WTC11 (cell line): Measurements from ENCODE around the gene VIPR2. TPM values are rescaled to one million over a fixed set of nuclear protein-coding genes. Genes with fewer than 3 reads are reported as not detected.

ENCODE experiments used
- ATAC-seq: fragments of 200-7000 bp; cut with Tn5 transposase; 2 replicates; pipeline ENCODE4 v1.10.0; 2021; ENCODE audit warnings: mild to moderate bottlenecking, moderate library complexity
- CTCF ChIA-PET: fragments of 300-600 bp; sonication (Branson Sonifier 250); formaldehyde crosslinking; loops from one replicate; lab custom pipeline; 2021; ENCODE audit warnings: antibody characterized with exemption; lab: Charles Lee
- POLR2A ChIA-PET: fragments of 350-600 bp; sonication (Branson Sonifier 250); formaldehyde crosslinking; loops from one replicate; lab custom pipeline; 2021; ENCODE audit warnings: antibody characterized with exemption; lab: Charles Lee
- DNase-seq: peaks from one replicate; pipeline ENCODE4 v3.0.0; 2021; ENCODE audit warnings: low spot score
- H3K27ac Mint-ChIP-seq: 2 replicates; pipeline ENCODE4 v1.8.0; 2021; ENCODE audit warnings: mixed read lengths
- H3K27me3 Mint-ChIP-seq: 2 replicates; pipeline ENCODE4 v1.8.0; 2021; ENCODE audit warnings: low read depth, mild to moderate bottlenecking, moderate library complexity, mixed read lengths
- H3K36me3 Mint-ChIP-seq: 2 replicates; pipeline ENCODE4 v1.8.0; 2021; ENCODE audit warnings: mixed read lengths
- H3K4me1 Mint-ChIP-seq: 2 replicates; pipeline ENCODE4 v1.8.0; 2022; ENCODE audit warnings: mixed read lengths
- H3K4me3 Mint-ChIP-seq: 2 replicates; pipeline ENCODE4 v1.8.0; 2021; ENCODE audit warnings: mild to moderate bottlenecking, moderate library complexity, mixed read lengths
- H3K9me3 Mint-ChIP-seq: 2 replicates; pipeline ENCODE4 v1.8.0; 2021; ENCODE audit warnings: mixed read lengths
- ATF1 ChIP-seq: sonication (generic); formaldehyde crosslinking; IDR thresholded peaks from 2 replicates; pipeline ENCODE4 v1.8.1; 2023; ENCODE audit warnings: mild to moderate bottlenecking, moderate library complexity, missing genetic modification reagents
- CREB1 ChIP-seq: sonication (generic); formaldehyde crosslinking; IDR thresholded peaks from 2 replicates; pipeline ENCODE4 v1.8.0; 2023; ENCODE audit warnings: mild to moderate bottlenecking, missing genetic modification reagents
- CREM ChIP-seq: sonication (generic); formaldehyde crosslinking; IDR thresholded peaks from 2 replicates; pipeline ENCODE4 v1.8.1; 2022; ENCODE audit warnings: mild to moderate bottlenecking, missing genetic modification reagents, moderate library complexity
- ESRRA ChIP-seq: sonication (generic); formaldehyde crosslinking; IDR thresholded peaks from 2 replicates; pipeline ENCODE4 v1.8.1; 2022; ENCODE audit warnings: mild to moderate bottlenecking, missing genetic modification reagents, borderline replicate concordance
- ETV6 ChIP-seq: sonication (generic); formaldehyde crosslinking; IDR thresholded peaks from 2 replicates; pipeline ENCODE4 v1.8.1; 2022; ENCODE audit warnings: mild to moderate bottlenecking, missing genetic modification reagents
- FOXK1 ChIP-seq: sonication (generic); formaldehyde crosslinking; IDR thresholded peaks from 2 replicates; pipeline ENCODE4 v1.8.0; 2022; ENCODE audit warnings: mild to moderate bottlenecking, moderate library complexity, missing genetic modification reagents
- GRHL2 ChIP-seq: fragments of 250-450 bp; sonication (Bioruptor Pico); IDR thresholded peaks from 2 replicates; pipeline ENCODE4 v1.8.0; 2022; ENCODE audit warnings: mild to moderate bottlenecking, moderate library complexity; ENCODE audit not compliant: insufficient replicate concordance, severe bottlenecking
- GTF2I ChIP-seq: fragments of 250-450 bp; sonication (Bioruptor Pico); conservative IDR thresholded peaks from 2 replicates; pipeline ENCODE4 v1.4.0; 2021; ENCODE audit warnings: mild to moderate bottlenecking
- IRF2 ChIP-seq: sonication (generic); formaldehyde crosslinking; IDR thresholded peaks from 2 replicates; pipeline ENCODE4 v1.8.0; 2022; ENCODE audit warnings: low read depth, missing genetic modification reagents, borderline replicate concordance
- JAZF1 ChIP-seq: fragments of 250-450 bp; sonication (Bioruptor Pico); IDR thresholded peaks from 2 replicates; pipeline ENCODE4 v1.9.0; 2021; ENCODE audit warnings: moderate library complexity, mild to moderate bottlenecking, inconsistent platforms
- KAT7 ChIP-seq: sonication (generic); formaldehyde crosslinking; IDR thresholded peaks from 2 replicates; pipeline ENCODE4 v1.8.1; 2023; ENCODE audit warnings: missing genetic modification reagents, mild to moderate bottlenecking, borderline replicate concordance
- MXD4 ChIP-seq: fragments of 250-450 bp; sonication (Bioruptor Pico); IDR thresholded peaks from 2 replicates; pipeline ENCODE4 v1.8.0; 2021; ENCODE audit warnings: mild to moderate bottlenecking, moderate library complexity, borderline replicate concordance
- NFE2L1 ChIP-seq: sonication (generic); formaldehyde crosslinking; IDR thresholded peaks from 2 replicates; pipeline ENCODE4 v1.8.1; 2023; ENCODE audit warnings: missing genetic modification reagents
- NR3C1 ChIP-seq: sonication (generic); formaldehyde crosslinking; conservative IDR thresholded peaks from 2 replicates; pipeline ENCODE4 v1.8.1; 2023; ENCODE audit warnings: low read depth, mild to moderate bottlenecking, missing genetic modification reagents
- RELA ChIP-seq: sonication (generic); formaldehyde crosslinking; IDR thresholded peaks from 2 replicates; pipeline ENCODE4 v1.8.1; 2022; ENCODE audit warnings: missing genetic modification reagents, mild to moderate bottlenecking, borderline replicate concordance
- TCF7 ChIP-seq: sonication (generic); formaldehyde crosslinking; IDR thresholded peaks from 2 replicates; pipeline ENCODE4 v1.8.0; 2022; ENCODE audit warnings: mild to moderate bottlenecking, low read depth, missing genetic modification reagents, moderate library complexity
- TEAD1 ChIP-seq: sonication (generic); formaldehyde crosslinking; IDR thresholded peaks from 2 replicates; pipeline ENCODE4 v1.8.0; 2022; ENCODE audit warnings: mild to moderate bottlenecking, missing genetic modification reagents
- ZBTB21 ChIP-seq: sonication (generic); formaldehyde crosslinking; IDR thresholded peaks from 2 replicates; pipeline ENCODE4 v1.8.1; 2023; ENCODE audit warnings: mild to moderate bottlenecking, missing genetic modification reagents, borderline replicate concordance
- ZNF219 ChIP-seq: sonication (generic); formaldehyde crosslinking; IDR thresholded peaks from 2 replicates; pipeline ENCODE4 v1.8.0; 2023; ENCODE audit warnings: missing genetic modification reagents, mild to moderate bottlenecking, borderline replicate concordance
- ZNF232 ChIP-seq: sonication (generic); formaldehyde crosslinking; IDR thresholded peaks from 2 replicates; pipeline ENCODE4 v1.8.0; 2022; ENCODE audit warnings: mild to moderate bottlenecking, missing genetic modification reagents
- ZNF263 ChIP-seq: sonication (generic); formaldehyde crosslinking; IDR thresholded peaks from 2 replicates; pipeline ENCODE4 v1.8.1; 2022; ENCODE audit warnings: low read depth, mild to moderate bottlenecking, moderate library complexity, missing genetic modification reagents
- ZNF423 ChIP-seq: fragments of 250-450 bp; sonication (Bioruptor Pico); IDR thresholded peaks from 2 replicates; pipeline ENCODE4 v2.1.2; 2022; ENCODE audit warnings: mild to moderate bottlenecking, moderate library complexity
- total RNA-seq: library from RNA; stranded (reverse); gene quantifications from 3 replicates; pipeline ENCODE4 v1.2.3, GENCODE V29; 2021
- TF ChIP-seq, protein P1 (sequence below): fragments of 250-450 bp; sonication (Bioruptor Pico); IDR thresholded peaks from 2 replicates; pipeline ENCODE4 v1.9.0; 2021; ENCODE audit warnings: mild to moderate bottlenecking, borderline replicate concordance
- TF ChIP-seq, protein P2 (sequence below): fragments of 200-600 bp; IDR thresholded peaks from 2 replicates; pipeline ENCODE4 v1.8.0; 2022; ENCODE audit warnings: antibody characterized with exemption
- TF ChIP-seq, protein P3 (sequence below): fragments of 250-450 bp; sonication (Bioruptor Pico); IDR thresholded peaks from 2 replicates; pipeline ENCODE4 v1.8.0; 2021; ENCODE audit warnings: mild to moderate bottlenecking
- TF ChIP-seq, protein P4 (sequence below): sonication (generic); formaldehyde crosslinking; IDR thresholded peaks from 2 replicates; pipeline ENCODE4 v1.8.1; 2022; ENCODE audit warnings: mild to moderate bottlenecking, moderate library complexity, missing genetic modification reagents
- TF ChIP-seq, protein P5 (sequence below): sonication (generic); formaldehyde crosslinking; conservative IDR thresholded peaks from 2 replicates; pipeline ENCODE4 v1.8.1; 2022; ENCODE audit warnings: mild to moderate bottlenecking, missing genetic modification reagents

Gene VIPR2
- total RNA-seq, 1 experiment from 2014 or later: 7.5 TPM

DNA sequence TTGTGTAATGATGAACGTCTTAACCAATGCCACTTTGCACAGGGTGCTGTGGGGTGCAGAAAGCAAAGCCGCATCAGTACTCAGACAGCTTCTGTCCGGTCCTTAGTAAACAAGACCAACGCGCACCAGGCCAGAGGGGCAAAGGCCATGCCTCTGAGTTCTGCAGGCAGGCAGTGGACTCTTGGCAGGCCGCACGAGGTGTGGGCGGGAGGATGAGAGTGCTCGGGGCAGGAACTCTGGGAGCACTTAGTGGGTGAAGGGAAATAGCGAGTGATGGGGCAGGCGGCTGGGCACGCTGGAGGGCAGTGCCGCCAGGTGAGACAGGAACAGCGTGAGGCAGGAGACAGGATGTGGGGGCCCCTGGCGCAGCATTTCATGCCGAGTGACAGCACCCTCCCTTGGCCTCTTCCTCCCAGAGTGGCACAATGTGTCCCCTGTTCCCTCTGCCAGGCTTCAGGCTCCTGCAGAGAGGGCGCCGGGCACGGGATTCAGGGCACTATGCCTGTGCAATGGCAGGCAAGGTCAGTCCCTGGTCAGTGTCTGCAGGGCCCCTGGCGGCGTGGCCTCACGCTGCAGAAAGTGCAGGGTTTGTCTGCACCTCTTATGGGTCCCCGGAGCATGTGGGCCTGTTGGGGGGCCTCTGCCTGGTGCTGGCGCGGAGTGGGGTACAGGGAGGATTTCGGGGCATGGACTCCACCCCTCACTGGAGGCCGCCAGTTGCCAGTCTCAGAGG lies 60.4 kb downstream of the VIPR2 start:
- no peak for ATAC-seq
- TF ChIP-seq KAT7 (CRISPR knock-in tag) (no peak), MXD4 (no peak), ZNF232 (no peak), ATF1 (CRISPR knock-in tag) (no peak), NR3C1 (CRISPR knock-in tag) (no peak), GTF2I (CRISPR knock-in tag) (no peak), FOXK1 (CRISPR knock-in tag) (no peak), ESRRA (CRISPR knock-in tag) (no peak), ZNF219 (CRISPR knock-in tag) (no peak), ZBTB21 (no peak), ETV6 (CRISPR knock-in tag) (no peak), IRF2 (CRISPR knock-in tag) (no peak), ZNF263 (CRISPR knock-in tag) (no peak), ZNF423 (no peak)
- TF ChIP-seq, protein P1, sequence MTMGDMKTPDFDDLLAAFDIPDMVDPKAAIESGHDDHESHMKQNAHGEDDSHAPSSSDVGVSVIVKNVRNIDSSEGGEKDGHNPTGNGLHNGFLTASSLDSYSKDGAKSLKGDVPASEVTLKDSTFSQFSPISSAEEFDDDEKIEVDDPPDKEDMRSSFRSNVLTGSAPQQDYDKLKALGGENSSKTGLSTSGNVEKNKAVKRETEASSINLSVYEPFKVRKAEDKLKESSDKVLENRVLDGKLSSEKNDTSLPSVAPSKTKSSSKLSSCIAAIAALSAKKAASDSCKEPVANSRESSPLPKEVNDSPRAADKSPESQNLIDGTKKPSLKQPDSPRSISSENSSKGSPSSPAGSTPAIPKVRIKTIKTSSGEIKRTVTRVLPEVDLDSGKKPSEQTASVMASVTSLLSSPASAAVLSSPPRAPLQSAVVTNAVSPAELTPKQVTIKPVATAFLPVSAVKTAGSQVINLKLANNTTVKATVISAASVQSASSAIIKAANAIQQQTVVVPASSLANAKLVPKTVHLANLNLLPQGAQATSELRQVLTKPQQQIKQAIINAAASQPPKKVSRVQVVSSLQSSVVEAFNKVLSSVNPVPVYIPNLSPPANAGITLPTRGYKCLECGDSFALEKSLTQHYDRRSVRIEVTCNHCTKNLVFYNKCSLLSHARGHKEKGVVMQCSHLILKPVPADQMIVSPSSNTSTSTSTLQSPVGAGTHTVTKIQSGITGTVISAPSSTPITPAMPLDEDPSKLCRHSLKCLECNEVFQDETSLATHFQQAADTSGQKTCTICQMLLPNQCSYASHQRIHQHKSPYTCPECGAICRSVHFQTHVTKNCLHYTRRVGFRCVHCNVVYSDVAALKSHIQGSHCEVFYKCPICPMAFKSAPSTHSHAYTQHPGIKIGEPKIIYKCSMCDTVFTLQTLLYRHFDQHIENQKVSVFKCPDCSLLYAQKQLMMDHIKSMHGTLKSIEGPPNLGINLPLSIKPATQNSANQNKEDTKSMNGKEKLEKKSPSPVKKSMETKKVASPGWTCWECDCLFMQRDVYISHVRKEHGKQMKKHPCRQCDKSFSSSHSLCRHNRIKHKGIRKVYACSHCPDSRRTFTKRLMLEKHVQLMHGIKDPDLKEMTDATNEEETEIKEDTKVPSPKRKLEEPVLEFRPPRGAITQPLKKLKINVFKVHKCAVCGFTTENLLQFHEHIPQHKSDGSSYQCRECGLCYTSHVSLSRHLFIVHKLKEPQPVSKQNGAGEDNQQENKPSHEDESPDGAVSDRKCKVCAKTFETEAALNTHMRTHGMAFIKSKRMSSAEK (CRISPR knock-in tag): no peak
- TF ChIP-seq, protein P2, sequence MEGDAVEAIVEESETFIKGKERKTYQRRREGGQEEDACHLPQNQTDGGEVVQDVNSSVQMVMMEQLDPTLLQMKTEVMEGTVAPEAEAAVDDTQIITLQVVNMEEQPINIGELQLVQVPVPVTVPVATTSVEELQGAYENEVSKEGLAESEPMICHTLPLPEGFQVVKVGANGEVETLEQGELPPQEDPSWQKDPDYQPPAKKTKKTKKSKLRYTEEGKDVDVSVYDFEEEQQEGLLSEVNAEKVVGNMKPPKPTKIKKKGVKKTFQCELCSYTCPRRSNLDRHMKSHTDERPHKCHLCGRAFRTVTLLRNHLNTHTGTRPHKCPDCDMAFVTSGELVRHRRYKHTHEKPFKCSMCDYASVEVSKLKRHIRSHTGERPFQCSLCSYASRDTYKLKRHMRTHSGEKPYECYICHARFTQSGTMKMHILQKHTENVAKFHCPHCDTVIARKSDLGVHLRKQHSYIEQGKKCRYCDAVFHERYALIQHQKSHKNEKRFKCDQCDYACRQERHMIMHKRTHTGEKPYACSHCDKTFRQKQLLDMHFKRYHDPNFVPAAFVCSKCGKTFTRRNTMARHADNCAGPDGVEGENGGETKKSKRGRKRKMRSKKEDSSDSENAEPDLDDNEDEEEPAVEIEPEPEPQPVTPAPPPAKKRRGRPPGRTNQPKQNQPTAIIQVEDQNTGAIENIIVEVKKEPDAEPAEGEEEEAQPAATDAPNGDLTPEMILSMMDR: no peak
- TF ChIP-seq, all 79 proteins: peak for 0
- ChIA-PET POLR2A (no interaction called here), CTCF (no interaction called here)
- H3K4me3 Mint-ChIP-seq: no peak overlapping the region
- H3K4me1 Mint-ChIP-seq: no peaks in the 10 kb centered on the region
- H3K27ac Mint-ChIP-seq: no peak overlapping the region
- H3K9me3 Mint-ChIP-seq: no peaks in the 10 kb centered on the region
- DNase-seq: no peak
- H3K36me3 Mint-ChIP-seq: no peaks in the 10 kb centered on the region
- H3K27me3 Mint-ChIP-seq: no peaks in the 10 kb centered on the region

DNA sequence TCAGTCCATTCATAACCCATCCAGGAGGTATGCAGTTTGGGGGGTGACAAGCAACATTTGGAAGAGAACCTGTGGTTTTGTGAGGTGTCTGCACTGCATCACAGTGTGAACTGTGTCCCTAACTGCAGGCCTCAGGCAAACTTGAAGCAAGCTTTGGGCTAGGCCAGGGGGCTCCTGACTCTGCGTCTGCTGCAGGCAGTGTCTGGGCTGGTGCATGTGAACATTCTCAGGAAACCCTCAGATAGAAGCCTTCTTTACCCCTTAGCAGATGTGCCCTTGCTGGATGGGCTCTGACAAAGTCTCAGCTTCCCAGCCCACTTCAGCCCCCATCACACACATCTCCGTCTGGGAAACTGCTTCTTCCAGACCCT lies 61.0 kb downstream of the VIPR2 start:
- no peaks in the 10 kb centered on the region for H3K36me3 Mint-ChIP-seq
- no peaks in the 10 kb centered on the region for H3K4me1 Mint-ChIP-seq
- no peak overlapping the region for H3K4me3 Mint-ChIP-seq
- TF ChIP-seq KAT7 (CRISPR knock-in tag): no peak
- TF ChIP-seq, protein P3, sequence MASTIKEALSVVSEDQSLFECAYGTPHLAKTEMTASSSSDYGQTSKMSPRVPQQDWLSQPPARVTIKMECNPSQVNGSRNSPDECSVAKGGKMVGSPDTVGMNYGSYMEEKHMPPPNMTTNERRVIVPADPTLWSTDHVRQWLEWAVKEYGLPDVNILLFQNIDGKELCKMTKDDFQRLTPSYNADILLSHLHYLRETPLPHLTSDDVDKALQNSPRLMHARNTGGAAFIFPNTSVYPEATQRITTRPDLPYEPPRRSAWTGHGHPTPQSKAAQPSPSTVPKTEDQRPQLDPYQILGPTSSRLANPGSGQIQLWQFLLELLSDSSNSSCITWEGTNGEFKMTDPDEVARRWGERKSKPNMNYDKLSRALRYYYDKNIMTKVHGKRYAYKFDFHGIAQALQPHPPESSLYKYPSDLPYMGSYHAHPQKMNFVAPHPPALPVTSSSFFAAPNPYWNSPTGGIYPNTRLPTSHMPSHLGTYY: no peak
- TF ChIP-seq, protein P4, sequence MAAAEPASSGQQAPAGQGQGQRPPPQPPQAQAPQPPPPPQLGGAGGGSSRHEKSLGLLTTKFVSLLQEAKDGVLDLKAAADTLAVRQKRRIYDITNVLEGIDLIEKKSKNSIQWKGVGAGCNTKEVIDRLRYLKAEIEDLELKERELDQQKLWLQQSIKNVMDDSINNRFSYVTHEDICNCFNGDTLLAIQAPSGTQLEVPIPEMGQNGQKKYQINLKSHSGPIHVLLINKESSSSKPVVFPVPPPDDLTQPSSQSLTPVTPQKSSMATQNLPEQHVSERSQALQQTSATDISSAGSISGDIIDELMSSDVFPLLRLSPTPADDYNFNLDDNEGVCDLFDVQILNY (CRISPR knock-in tag): no peak
- TF ChIP-seq CREB1: no peak
- no peak for TF ChIP-seq CREM (CRISPR knock-in tag)
- no peak for TF ChIP-seq RELA (CRISPR knock-in tag)
- no peak for TF ChIP-seq ETV6 (CRISPR knock-in tag)
- no peak for TF ChIP-seq TCF7 (CRISPR knock-in tag)
- no peak for TF ChIP-seq TEAD1 (CRISPR knock-in tag)
- TF ChIP-seq GRHL2 (CRISPR knock-in tag): no peak
- no peak for TF ChIP-seq ZBTB21
- TF ChIP-seq, protein P5, sequence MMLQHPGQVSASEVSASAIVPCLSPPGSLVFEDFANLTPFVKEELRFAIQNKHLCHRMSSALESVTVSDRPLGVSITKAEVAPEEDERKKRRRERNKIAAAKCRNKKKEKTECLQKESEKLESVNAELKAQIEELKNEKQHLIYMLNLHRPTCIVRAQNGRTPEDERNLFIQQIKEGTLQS: no peak
- TF ChIP-seq NFE2L1 (CRISPR knock-in tag): no peak
- TF ChIP-seq JAZF1 (CRISPR knock-in tag): no peak
- no peaks in the 10 kb centered on the region for H3K9me3 Mint-ChIP-seq
- ChIA-PET CTCF (interaction anchor here (1.0 kb wide), 1 partner anchor 166 kb away, joined by 3 read pairs; no protein-coding TSS in a partner anchor), POLR2A (no interaction called here)
- H3K27me3 Mint-ChIP-seq: no peaks in the 10 kb centered on the region
- no peak for ATAC-seq
- no peak overlapping the region for H3K27ac Mint-ChIP-seq
- no peak for DNase-seq
